H1 (cell line): ENCODE measurements around the gene UNC79. TPM values are rescaled to one million over a fixed set of nuclear protein-coding genes. Genes with fewer than 3 reads are reported as not detected.

ENCODE experiments used
- CTCF ChIA-PET: fragments of 300-600 bp; sonication (Branson Sonifier 250); formaldehyde crosslinking; loops from one replicate; lab custom pipeline; 2021; ENCODE audit not compliant: partially characterized antibody; lab: Charles Lee
- POLR2A ChIA-PET: fragments of 300-600 bp; sonication (Branson Sonifier 250); formaldehyde crosslinking; loops from one replicate; lab custom pipeline; 2021; ENCODE audit warnings: inconsistent platforms; ENCODE audit not compliant: partially characterized antibody; lab: Charles Lee
- DNase-seq, 2 experiments: peaks; one replicate each; pipeline versions ENCODE4 v3.0.0 to v3.0.0-alpha.2; 2010 to 2022; ENCODE audit warnings: low spot score in 2 of 2, low read depth in 1 of 2, mixed read lengths in 1 of 2
- FAIRE-seq: peaks from 2 replicates; lab custom pipeline; 2011; peaks lifted over from hg19 to GRCh38; lab: Jason Lieb, UNC
- H2AFZ ChIP-seq: 2 replicates; pipeline ENCODE4 v1.8.1; 2012; ENCODE audit warnings: low read length, inconsistent platforms
- H2AK5ac ChIP-seq: 2 replicates; pipeline ENCODE4 v1.6.1; 2013; ENCODE audit warnings: low read depth, low read length
- H2BK120ac ChIP-seq: replicated peaks from 2 replicates; pipeline ENCODE3; 2013; ENCODE audit warnings: low read depth, low read length, inconsistent platforms
- H2BK12ac ChIP-seq: 2 replicates; pipeline ENCODE4 v1.6.1; 2013; ENCODE audit warnings: low read depth, low read length
- H2BK15ac ChIP-seq: 2 replicates; pipeline ENCODE4 v1.6.1; 2013; ENCODE audit warnings: low read length
- H2BK20ac ChIP-seq: 2 replicates; pipeline ENCODE4 v1.6.1; 2013; ENCODE audit warnings: low read length
- H2BK5ac ChIP-seq: 2 replicates; pipeline ENCODE4 v1.6.1; 2013; ENCODE audit warnings: low read depth, low read length
- H3K14ac ChIP-seq: 2 replicates; pipeline ENCODE4 v1.6.1; 2013; ENCODE audit warnings: inconsistent platforms; ENCODE audit not compliant: insufficient read length
- H3K18ac ChIP-seq: 2 replicates; pipeline ENCODE4 v1.6.1; 2013; ENCODE audit warnings: low read length; ENCODE audit errors: extremely low read depth
- H3K23ac ChIP-seq: 2 replicates; pipeline ENCODE4 v1.6.1; 2013; ENCODE audit warnings: inconsistent platforms; ENCODE audit not compliant: insufficient read length
- H3K23me2 ChIP-seq: 2 replicates; pipeline ENCODE4 v1.6.1; 2013; ENCODE audit warnings: low read depth, low read length
- H3K27ac ChIP-seq: 2 replicates; pipeline ENCODE4 v1.6.1; 2011; ENCODE audit warnings: low read depth, low read length, inconsistent platforms
- H3K27me3 ChIP-seq, 4 experiments: replicated peaks in 1 of 4; 1 replicate in 1 of 4; 2 replicates in 3 of 4; pipeline versions ENCODE4 v1.6.1 to v1.8.1; 2011 to 2013; ENCODE audit warnings: low read length in 3 of 4, mild to moderate bottlenecking in 3 of 4, inconsistent platforms in 2 of 4, mixed read lengths in 2 of 4, moderate library complexity in 1 of 4; ENCODE audit not compliant: control insufficient read depth in 3 of 4, insufficient read depth in 3 of 4; ENCODE audit errors: extremely low read depth in 1 of 4
- H3K36me3 ChIP-seq, 4 experiments: 2 replicates each; pipeline versions ENCODE4 v1.6.1 to v1.8.1; 2011 to 2013; ENCODE audit warnings: mild to moderate bottlenecking in 4 of 4, low read length in 3 of 4, moderate library complexity in 2 of 4, control low read depth in 1 of 4, inconsistent platforms in 1 of 4; ENCODE audit not compliant: insufficient read depth in 4 of 4, control insufficient read depth in 2 of 4
- H3K4ac ChIP-seq: replicated peaks from 2 replicates; pipeline ENCODE3; 2013; ENCODE audit warnings: low read length, low read depth, mixed read lengths, inconsistent platforms; ENCODE audit not compliant: insufficient read length
- H3K4me1 ChIP-seq, 4 experiments: replicated peaks in 1 of 4; 1 replicate in 1 of 4; 2 replicates in 3 of 4; pipeline versions ENCODE4 v1.6.1 to v1.8.1; 2011 to 2013; ENCODE audit warnings: low read length in 3 of 4, inconsistent platforms in 2 of 4, mixed read lengths in 1 of 4; ENCODE audit not compliant: insufficient read depth in 4 of 4, control insufficient read depth in 3 of 4
- H3K4me2 ChIP-seq, 2 experiments: 2 replicates each; pipeline versions ENCODE4 v1.6.1 to v1.8.1; 2011 to 2013; ENCODE audit warnings: low read depth in 2 of 2, low read length in 2 of 2, control low read depth in 1 of 2, inconsistent platforms in 1 of 2, mild to moderate bottlenecking in 1 of 2; ENCODE audit not compliant: insufficient read depth in 1 of 2
- H3K4me3 ChIP-seq, 4 experiments: fragments of 200-600, 300-600 bp in 1 of 4; sonication (generic), shearing (Covaris generic), sonication (Bioruptor Twin) in 1 of 4; 2 replicates each; pipeline versions ENCODE4 v1.5.1 to v1.8.1; 2011 to 2016; ENCODE audit warnings: low read length in 4 of 4, low read depth in 3 of 4, control low read depth in 2 of 4, inconsistent platforms in 2 of 4, mild to moderate bottlenecking in 2 of 4, mixed read lengths in 1 of 4, moderate library complexity in 1 of 4; ENCODE audit not compliant: insufficient read depth in 2 of 4; ENCODE audit errors: extremely low read depth in 1 of 4
- H3K56ac ChIP-seq: replicated peaks from 2 replicates; pipeline ENCODE3; 2013; ENCODE audit warnings: low read depth, mild to moderate bottlenecking, mixed read lengths, low read length, inconsistent platforms; ENCODE audit not compliant: insufficient read length
- H3K79me1 ChIP-seq: 2 replicates; pipeline ENCODE4 v1.6.1; 2013; ENCODE audit warnings: low read depth, low read length, control low read depth
- H3K79me2 ChIP-seq, 2 experiments: 2 replicates each; pipeline versions ENCODE4 v1.6.1 to v1.8.1; 2012 to 2013; ENCODE audit warnings: low read length in 2 of 2, mild to moderate bottlenecking in 2 of 2, inconsistent platforms in 1 of 2; ENCODE audit not compliant: insufficient read depth in 2 of 2, control insufficient read depth in 1 of 2
- H3K9ac ChIP-seq, 4 experiments: replicated peaks in 1 of 4; 1 replicate in 1 of 4; 2 replicates in 3 of 4; pipeline versions ENCODE4 v1.6.1 to v1.8.1; 2011 to 2013; ENCODE audit warnings: low read depth in 3 of 4, low read length in 3 of 4, control low read depth in 2 of 4, mild to moderate bottlenecking in 2 of 4, moderate library complexity in 2 of 4, inconsistent platforms in 1 of 4; ENCODE audit errors: extremely low read depth in 1 of 4
- H3K9me3 ChIP-seq, 2 experiments: 2 replicates each; pipeline versions ENCODE4 v1.6.1 to v1.8.1; 2012 to 2013; ENCODE audit warnings: mild to moderate bottlenecking in 2 of 2, moderate library complexity in 2 of 2, control low read depth in 1 of 2, inconsistent platforms in 1 of 2, low read depth in 1 of 2, low read length in 1 of 2, mixed read lengths in 1 of 2; ENCODE audit not compliant: insufficient read depth in 2 of 2
- H4K20me1 ChIP-seq, 2 experiments: replicated peaks in 1 of 2; 2 replicates each; pipeline versions ENCODE3 to v1.8.1; 2011 to 2013; ENCODE audit warnings: inconsistent platforms in 2 of 2, low read length in 2 of 2, mild to moderate bottlenecking in 1 of 2; ENCODE audit not compliant: insufficient read depth in 2 of 2, control insufficient read depth in 1 of 2
- H4K5ac ChIP-seq: 2 replicates; pipeline ENCODE4 v1.6.1; 2013; ENCODE audit warnings: low read length, low read depth, mixed read lengths, inconsistent platforms; ENCODE audit not compliant: insufficient read length
- H4K8ac ChIP-seq: 2 replicates; pipeline ENCODE4 v1.8.0; 2013; ENCODE audit warnings: mild to moderate bottlenecking, moderate library complexity, low read length, inconsistent platforms; ENCODE audit not compliant: insufficient read depth; ENCODE audit errors: extremely low read depth
- H4K91ac ChIP-seq: replicated peaks from 2 replicates; pipeline ENCODE3; 2013; ENCODE audit warnings: low read length, mixed read lengths, inconsistent platforms; ENCODE audit not compliant: insufficient read length
- EGR1 ChIP-seq: IDR thresholded peaks from 2 replicates; pipeline ENCODE4 v1.6.1; 2011; ENCODE audit warnings: low read depth, low read length, borderline replicate concordance
- SIRT6 ChIP-seq: IDR thresholded peaks from one replicate; pipeline ENCODE4 v1.7.1; 2012; ENCODE audit warnings: low read length, inconsistent platforms
- SP1 ChIP-seq: IDR thresholded peaks from 2 replicates; pipeline ENCODE4 v1.6.1; 2011; ENCODE audit warnings: low read depth, low read length
- YY1 ChIP-seq: IDR thresholded peaks from 2 replicates; pipeline ENCODE4 v1.6.1; 2011; ENCODE audit warnings: low read depth, mild to moderate bottlenecking, low read length
- WGBS, 2 experiments: shearing (Covaris generic) in 1 of 2; methylation state at CpG; one replicate each; pipeline versions ENCODE4 v1.1.6 to v1.1.7; 2013 to 2015; ENCODE audit warnings: low lambda C conversion rate in 2 of 2, mixed read lengths in 2 of 2, inconsistent platforms in 1 of 2, low coverage in 1 of 2, missing lambda C conversion rate in 1 of 2; ENCODE audit not compliant: insufficient replicate concordance in 2 of 2, insufficient coverage in 1 of 2, insufficient read length in 1 of 2; ENCODE audit errors: extremely low coverage in 1 of 2, missing lambda C conversion rate in 1 of 2; 5-methylcytosine and 5-hydroxymethylcytosine counted together
- polyA plus RNA-seq, 7 experiments: library from polyadenylated mRNA; depleted of rRNA in 3 of 7; stranded (reverse) in 5 of 7; unstranded in 2 of 7; fragments of >200 nt in 5 of 7; fragments of 200-250 nt in 2 of 7; gene quantifications; 1 replicate in 5 of 7; 2 replicates in 1 of 7; 4 replicates in 1 of 7; pipeline versions ENCODE4 v1.2.1 to v1.2.3, GENCODE V29; 2011 to 2013; ENCODE audit warnings: missing spikeins in 2 of 7, mixed read lengths in 2 of 7
- total RNA-seq: library from RNA; stranded (reverse); fragmentation: NEBNext Ultra II Directional; extraction: Animal tissue kit (Norgen Biotek cat#: 25700); gene quantifications from 2 replicates; pipeline ENCODE4 v1.2.1, GENCODE V29; 2021
- TF ChIP-seq, protein P1 (sequence below): IDR thresholded peaks from 2 replicates; pipeline ENCODE4 v1.6.1; 2011; ENCODE audit warnings: low read depth, mild to moderate bottlenecking, low read length; ENCODE audit not compliant: insufficient read depth

UNC79 gene
- total and polyA plus RNA-seq, 2 of the 8 experiments (the other 6 are each of a cell fraction or from before 2014, with no cell fraction given) = 1.8 to 2.3 TPM

DNA sequence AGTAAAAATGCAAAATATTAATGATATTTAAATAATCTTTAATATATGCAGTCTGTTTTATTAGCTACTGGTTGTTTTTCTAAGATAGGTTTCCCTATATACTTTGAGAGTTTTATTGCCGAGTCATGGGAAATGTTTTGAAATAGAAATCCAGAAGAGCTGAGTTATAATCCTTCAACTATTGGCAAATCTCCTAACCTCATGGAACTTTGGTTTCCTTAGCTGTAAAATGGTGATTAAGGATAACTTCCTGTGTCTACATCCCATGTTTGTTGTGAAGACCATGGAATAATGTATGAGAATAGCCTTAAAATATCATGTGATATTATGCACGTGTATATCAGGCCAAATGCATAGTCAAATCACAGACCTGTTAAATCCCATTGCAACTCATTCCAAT is 51.0 kb downstream of the UNC79 start:
- Histone ChIP-seq H3K9me3 (no peaks in the 10 kb centered on the region), H3K23ac (no peak overlapping the region), H2BK12ac (no peak overlapping the region), H2BK5ac (no peak overlapping the region), H4K91ac (no peak overlapping the region), H2BK15ac (no peak overlapping the region), H2AK5ac (no peak overlapping the region), H3K4me3 (no peak overlapping the region), H3K4ac (no peak overlapping the region), H3K18ac (no peak overlapping the region), H3K27ac (no peak overlapping the region), H3K27me3 (no peaks in the 10 kb centered on the region), H3K4me2 (no peak overlapping the region), H3K79me1 (no peaks in the 10 kb centered on the region; the same call in 1 of the 2 replicates), H4K5ac (no peak overlapping the region), H3K9ac (no peak overlapping the region), H4K8ac (no peak overlapping the region), H2BK120ac (no peak overlapping the region), H3K56ac (no peak overlapping the region), H3K4me1 (no peaks in the 10 kb centered on the region), H2AFZ (no peak overlapping the region), H3K23me2 (no peaks in the 10 kb centered on the region), H2BK20ac (no peak overlapping the region), H4K20me1 (no peaks in the 10 kb centered on the region), H3K36me3 (no peaks in the 10 kb centered on the region), H3K14ac (no peak overlapping the region), H3K79me2 (no peaks in the 10 kb centered on the region)
- CTCF ChIA-PET = interaction anchor here (0.7 kb wide), 1 partner anchor 137 kb away, joined by 3 read pairs; no protein-coding TSS in a partner anchor
- DNase-seq = no peak
- 91% methylated on average over 2 of the region's 2 CpGs; no CpG with 5 or more reads in 1 of the 2 experiments for WGBS, 2 experiments
- no peak for FAIRE-seq
- POLR2A ChIA-PET = interaction anchor here (1.4 to 1.6 kb wide), 2 partner anchors 10 to 144 kb away, joined by 4 read pairs; no protein-coding TSS in a partner anchor
- TF ChIP-seq SIRT6 (no peak), SP1 (no peak), YY1 (no peak), EGR1 (no peak)
- TF ChIP-seq, protein P1, sequence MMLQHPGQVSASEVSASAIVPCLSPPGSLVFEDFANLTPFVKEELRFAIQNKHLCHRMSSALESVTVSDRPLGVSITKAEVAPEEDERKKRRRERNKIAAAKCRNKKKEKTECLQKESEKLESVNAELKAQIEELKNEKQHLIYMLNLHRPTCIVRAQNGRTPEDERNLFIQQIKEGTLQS = no peak
